Prostate gland (tissue), 2 donors: Measurements from ENCODE around the gene C2CD3. TPM values are rescaled to one million over a fixed set of nuclear protein-coding genes. Genes with fewer than 3 reads are reported as not detected.

ENCODE experiments used
- DNase-seq: peaks from one replicate; pipeline ENCODE4 v3.0.0-alpha.2; 2019; ENCODE audit warnings: low spot score
- H3K27ac ChIP-seq, 2 donors: fragments of 200-600 bp; sonication (generic); 2 replicates each; pipeline ENCODE4 v1.5.1; 2017 to 2019
- H3K27me3 ChIP-seq: fragments of 200-600 bp; sonication (generic); replicated peaks from 2 replicates; pipeline ENCODE4 v1.5.1; 2019; ENCODE audit not compliant: insufficient read depth
- H3K36me3 ChIP-seq, 2 donors: fragments of 200-600 bp; sonication (generic); 1 replicate in 1 of 2; 2 replicates in 1 of 2; pipeline versions ENCODE4 v1.5.1 to v1.8.1; 2017 to 2019
- H3K4me1 ChIP-seq: fragments of 200-600 bp; sonication (generic); replicated peaks from 2 replicates; pipeline ENCODE4 v1.5.1; 2019
- H3K4me3 ChIP-seq, 2 donors: fragments of 200-600 bp; sonication (generic); 2 replicates each; pipeline ENCODE4 v1.5.1; 2017 to 2019
- H3K9me3 ChIP-seq: fragments of 200-600 bp; sonication (generic); 2 replicates; pipeline ENCODE4 v1.5.1; 2017
- CTCF ChIP-seq, 4 experiments: fragments of 200-600 bp in 2 of 4; fragments of 450-650 bp in 2 of 4; sonication (generic) in 2 of 4; IDR thresholded peaks; 1 replicate in 3 of 4; 2 replicates in 1 of 4; pipeline ENCODE4 v1.5.1; 2016 to 2019; ENCODE audit warnings: antibody characterized with exemption in 4 of 4, mild to moderate bottlenecking in 2 of 4, moderate library complexity in 2 of 4
- POLR2A ChIP-seq: fragments of 450-650 bp; IDR thresholded peaks from one replicate; pipeline ENCODE4 v1.6.1; 2016; ENCODE audit warnings: antibody characterized with exemption, mild to moderate bottlenecking
- POLR2AphosphoS5 ChIP-seq: sonication (generic); formaldehyde crosslinking; IDR thresholded peaks from one replicate; pipeline ENCODE4 v1.6.1; 2017; ENCODE audit warnings: antibody characterized with exemption
- WGBS: methylation state at CpG from one replicate; pipeline ENCODE4 v1.1.5; 2018; 5-methylcytosine and 5-hydroxymethylcytosine counted together
- intact Hi-C: fragments of 100-400 bp; cut with DNase I; formaldehyde crosslinking; loops from one replicate; pipeline ENCODE4 v1.14.2; 2022
- total RNA-seq, 2 donors: library from RNA; depleted of rRNA; stranded (reverse); fragments of >200 nt; gene quantifications; one replicate each; pipeline ENCODE4 v1.1.0, GENCODE V29; 2016

The C2CD3 gene
- total RNA-seq, 2 donors from 2014 or later = 38.7 to 49.6 TPM

GRCh38 chr11:74006743-74007304 is 164.0 kb downstream of the C2CD3 start:
- no peaks in the 10 kb centered on the region for H3K9me3 ChIP-seq
- TF ChIP-seq CTCF (IDR thresholded peaks at IDR 0.05) = no peak
- TF ChIP-seq POLR2A = no peak
- no peak for TF ChIP-seq POLR2AphosphoS5
- no peaks in the 10 kb centered on the region for H3K36me3 ChIP-seq
- no peak overlapping the region for H3K27ac ChIP-seq
- DNase-seq = no peak
- 81% methylated on average over 7 of the region's 7 CpGs for WGBS
- H3K4me1 ChIP-seq = no peaks in the 10 kb centered on the region
- intact Hi-C loops = no loop called here
- no peak overlapping the region for H3K4me3 ChIP-seq
- no peaks in the 10 kb centered on the region for H3K27me3 ChIP-seq

GRCh38 chr11:74005721-74006517 is 164.9 kb downstream of the C2CD3 start:
- H3K4me3 ChIP-seq = no peak overlapping the region
- no peaks in the 10 kb centered on the region for H3K27me3 ChIP-seq
- H3K36me3 ChIP-seq = no peaks in the 10 kb centered on the region
- WGBS = 97% methylated on average over 20 of the region's 29 CpGs
- H3K4me1 ChIP-seq = no peaks in the 10 kb centered on the region
- no peak for DNase-seq
- no peak overlapping the region for H3K27ac ChIP-seq
- intact Hi-C loops = no loop called here
- TF ChIP-seq CTCF (IDR thresholded peaks at IDR 0.05) = no peak
- no peak for TF ChIP-seq POLR2A
- no peak for TF ChIP-seq POLR2AphosphoS5
- H3K9me3 ChIP-seq = no peaks in the 10 kb centered on the region

GRCh38 chr11:74004759-74005615 is 165.8 kb downstream of the C2CD3 start:
- Histone ChIP-seq H3K36me3 (no peaks in the 10 kb centered on the region), H3K27me3 (no peaks in the 10 kb centered on the region), H3K4me1 (no peaks in the 10 kb centered on the region), H3K4me3 (no peak overlapping the region), H3K27ac (no peak overlapping the region), H3K9me3 (no peaks in the 10 kb centered on the region)
- intact Hi-C loops = no loop called here
- DNase-seq = no peak
- no peak for TF ChIP-seq POLR2A
- TF ChIP-seq CTCF (IDR thresholded peaks at IDR 0.05) = no peak
- TF ChIP-seq POLR2AphosphoS5 = no peak
- WGBS = 59% methylated on average over 11 of the region's 11 CpGs

- H3K27me3 ChIP-seq = no peaks in the 10 kb centered on the region
- no peaks in the 10 kb centered on the region for H3K36me3 ChIP-seq
- H3K4me3 ChIP-seq = no peak overlapping the region
- no peak overlapping the region for H3K27ac ChIP-seq
- DNase-seq = no peak
- H3K4me1 ChIP-seq = no peaks in the 10 kb centered on the region
- no peaks in the 10 kb centered on the region for H3K9me3 ChIP-seq
- 85% methylated on average over 6 of the region's 6 CpGs for WGBS
- TF ChIP-seq POLR2AphosphoS5 = no peak
- no peak for TF ChIP-seq POLR2A
- TF ChIP-seq CTCF (IDR thresholded peaks at IDR 0.05) = no peak
- intact Hi-C loops = no loop called here
Observed at GRCh38 chr11:74004046-74004695, 166.6 kb downstream of the C2CD3 start.
